Fibroblast of skin of back (primary cell): ENCODE results near the gene CIAO3. TPM values are rescaled to one million over a fixed set of nuclear protein-coding genes. Genes with fewer than 3 reads are reported as not detected.
"Not testable (repeated sequence)": the region's sequence is repeated elsewhere in the genome, so short reads cannot be mapped to it uniquely, and the experiment has no call there.

ENCODE experiments used
- DNase-seq: peaks from one replicate; pipeline ENCODE4 v3.0.0-alpha.2; 2013
- polyA plus RNA-seq, 2 experiments: library from polyadenylated mRNA; unstranded; fragments of 120-200 nt; gene quantifications; one replicate each; pipeline ENCODE4 v1.2.1, GENCODE V29; 2013; ENCODE audit not compliant: insufficient read length in 2 of 2

The CIAO3 gene
- 18.0 TPM for polyA plus RNA-seq (2013, experiment 1 of 2; ENCODE audit: insufficient read length)
- polyA plus RNA-seq (2013, experiment 2 of 2; ENCODE audit: insufficient read length): 12.5 TPM

GRCh38 chr16:740764-741505 lies at the start of gene CIAO3:
Gene CIAO3, minus strand, starts transcription at chr16:740997. Its CDS starts 12 bp downstream, at chr16:740985.
- DNase-seq: peak; percentile 89

- no peak for DNase-seq
These were observed 49.3 kb upstream of the CIAO3 start for GRCh38 chr16:790086-790485.

GRCh38 chr16:789191-789850 lies 48.5 kb upstream of the CIAO3 start:
- no peak for DNase-seq

GRCh38 chr16:788399-789126 lies 47.8 kb upstream of the CIAO3 start, which contains the start of gene CHTF18:
Gene CHTF18, plus strand, starts transcription at chr16:788620. Its CDS starts 65 bp downstream, at chr16:788685.
- peak; percentile 89 for DNase-seq

GRCh38 chr16:787978-788398 lies 47.2 kb upstream of the CIAO3 start, which contains the start of gene RPUSD1:
Gene RPUSD1, minus strand, starts transcription at chr16:788381. Its CDS starts 644 bp downstream, at chr16:787737.
- peak; percentile 9 for DNase-seq

- DNase-seq: no peak
These were observed 46.6 kb upstream of the CIAO3 start for GRCh38 chr16:787321-787966.

- DNase-seq: peak; percentile 32
These were observed 45.1 kb upstream of the CIAO3 start for GRCh38 chr16:785563-786535.

GRCh38 chr16:784431-784830 lies 43.6 kb upstream of the CIAO3 start:
- no peak for DNase-seq

GRCh38 chr16:783404-784161 lies 42.8 kb upstream of the CIAO3 start:
- DNase-seq: no peak

GRCh38 chr16:782766-783403 lies 42.1 kb upstream of the CIAO3 start:
- DNase-seq: no peak

GRCh38 chr16:782258-782657 lies 41.5 kb upstream of the CIAO3 start:
- no peak for DNase-seq

GRCh38 chr16:781346-782010 lies 40.7 kb upstream of the CIAO3 start:
- DNase-seq: no peak

GRCh38 chr16:780296-780695 lies 39.5 kb upstream of the CIAO3 start:
- DNase-seq: no peak

- no peak for DNase-seq
These were observed 38.8 kb upstream of the CIAO3 start for GRCh38 chr16:779561-779960.

- DNase-seq: no peak
These were observed 38.2 kb upstream of the CIAO3 start for GRCh38 chr16:778909-779527.

GRCh38 chr16:778447-778846 lies 37.6 kb upstream of the CIAO3 start:
- DNase-seq: no peak

GRCh38 chr16:777826-778225 lies 37.0 kb upstream of the CIAO3 start:
- peak; percentile 19 for DNase-seq

GRCh38 chr16:776824-777223 lies 36.0 kb upstream of the CIAO3 start:
- no peak for DNase-seq

- DNase-seq: not testable (repeated sequence)
These were observed 35.5 kb upstream of the CIAO3 start for GRCh38 chr16:776298-776697.
